Stimulated activated CD4-positive, alpha-beta T cell treated with anti-CD3 and anti-CD28 coated beads, Interleukin-2, amount 100 ng/mL, for 4 hours (primary cell): Measurements from ENCODE around the gene SNX30.

Experiments used
- DNase-seq: peaks from one replicate; pipeline ENCODE4 v3.0.0-alpha.2; 2020; ENCODE audit warnings: low read depth

The SNX30 gene

DNA sequence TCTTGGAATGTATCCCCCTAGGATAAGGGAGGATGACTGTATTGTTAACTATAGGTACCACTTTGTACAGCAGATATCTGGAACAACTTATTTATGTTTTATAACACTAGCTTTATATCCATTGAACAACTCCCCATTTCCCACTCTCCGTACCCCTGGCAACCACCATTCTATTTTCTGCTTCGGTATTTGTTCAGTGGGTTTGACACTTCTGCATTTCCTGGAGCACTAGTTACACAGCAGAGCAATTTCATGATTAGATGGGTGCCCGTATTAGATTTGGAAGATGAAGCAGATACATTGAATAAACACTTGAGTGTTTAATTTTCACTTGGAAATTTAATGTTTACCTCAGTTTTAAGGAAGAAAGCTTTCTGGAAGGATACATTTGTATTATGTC is 72.7 kb downstream of the SNX30 start:
- DNase-seq: no peak

DNA sequence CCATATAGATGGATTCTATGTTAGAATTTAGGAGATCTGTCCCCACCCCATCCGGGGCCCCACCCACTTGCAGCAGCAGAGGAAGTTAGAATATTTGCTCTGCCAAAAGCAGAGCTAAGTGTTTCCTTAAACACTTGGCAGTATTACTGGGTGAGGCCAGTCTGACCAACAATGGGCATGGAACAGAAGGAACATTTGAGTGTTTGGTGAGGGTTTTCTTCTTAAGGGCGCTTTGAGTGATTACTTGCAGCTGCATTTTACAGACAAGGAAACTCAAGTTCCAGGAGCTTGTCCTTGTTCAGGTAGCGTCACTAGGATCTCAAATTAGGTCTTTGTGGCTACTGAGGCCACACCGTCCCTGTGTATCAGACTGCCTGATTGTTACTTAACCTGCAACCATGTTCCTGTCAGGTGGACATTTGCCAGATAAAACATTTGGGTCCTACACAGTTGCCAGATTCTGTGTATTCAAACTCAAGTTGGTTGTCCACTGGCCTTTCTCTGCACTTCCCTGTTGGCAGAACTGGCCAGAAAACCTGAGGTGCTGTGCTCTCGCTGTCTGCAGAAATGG is 80.8 kb downstream of the SNX30 start:
- DNase-seq: no peak

DNA sequence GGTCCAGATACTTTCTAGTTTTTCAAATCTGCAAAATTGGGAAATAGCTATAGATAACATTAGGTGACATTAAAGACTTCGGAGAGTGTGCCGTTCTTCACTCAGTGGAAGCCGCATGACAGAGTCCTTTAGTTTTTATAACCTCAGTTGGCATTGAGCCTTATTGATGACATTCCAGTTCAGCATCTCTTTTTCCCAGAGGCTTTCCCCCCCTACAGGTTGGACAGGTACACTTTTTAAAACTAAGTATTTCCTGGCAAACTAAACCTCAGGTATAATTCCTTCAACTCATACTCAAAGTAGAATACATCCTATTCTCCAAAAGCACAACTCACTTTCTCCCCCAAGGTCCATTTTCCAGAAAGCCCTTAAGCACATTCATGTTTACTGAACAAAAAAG is 81.4 kb downstream of the SNX30 start:
- no peak for DNase-seq

DNA sequence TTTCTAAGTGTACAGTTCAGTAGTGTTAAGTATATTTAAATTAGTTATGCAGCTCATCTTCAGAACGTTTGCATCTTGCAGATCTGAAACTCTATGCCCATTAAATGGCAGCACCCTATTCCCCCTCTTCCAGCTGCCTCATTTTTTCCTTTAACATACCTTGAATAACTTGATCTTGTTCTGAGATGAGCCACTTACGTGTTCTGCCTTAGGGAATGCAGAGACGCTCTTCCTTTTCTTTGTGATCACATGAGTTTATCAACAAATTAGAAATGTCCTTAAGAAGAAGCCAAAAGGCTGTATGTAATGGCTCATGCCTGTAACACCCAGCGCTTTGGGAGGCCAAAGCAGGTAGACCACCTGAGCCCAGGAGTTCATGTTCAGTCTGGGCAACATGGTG is 82.5 kb downstream of the SNX30 start:
- no peak for DNase-seq

DNA sequence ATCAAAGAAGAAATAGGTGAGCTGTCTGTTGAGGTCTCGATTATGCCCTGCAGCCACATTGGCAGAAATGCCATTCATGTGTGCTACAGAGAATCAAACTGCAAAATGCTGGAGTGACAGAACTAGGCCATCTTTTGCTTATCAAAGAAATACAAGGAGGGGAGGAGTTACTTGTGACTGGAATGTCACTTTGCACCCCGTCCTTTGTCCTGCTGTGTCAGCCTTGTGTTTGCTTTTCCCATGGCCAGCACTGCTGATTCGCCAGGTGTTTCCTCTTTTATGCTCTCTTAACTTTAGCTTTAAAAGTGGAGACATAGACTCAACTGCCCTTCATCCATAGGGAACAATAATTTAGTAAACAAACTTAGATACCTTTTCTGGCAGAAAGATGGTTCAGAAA is 85.8 kb downstream of the SNX30 start:
- DNase-seq: no peak

DNA sequence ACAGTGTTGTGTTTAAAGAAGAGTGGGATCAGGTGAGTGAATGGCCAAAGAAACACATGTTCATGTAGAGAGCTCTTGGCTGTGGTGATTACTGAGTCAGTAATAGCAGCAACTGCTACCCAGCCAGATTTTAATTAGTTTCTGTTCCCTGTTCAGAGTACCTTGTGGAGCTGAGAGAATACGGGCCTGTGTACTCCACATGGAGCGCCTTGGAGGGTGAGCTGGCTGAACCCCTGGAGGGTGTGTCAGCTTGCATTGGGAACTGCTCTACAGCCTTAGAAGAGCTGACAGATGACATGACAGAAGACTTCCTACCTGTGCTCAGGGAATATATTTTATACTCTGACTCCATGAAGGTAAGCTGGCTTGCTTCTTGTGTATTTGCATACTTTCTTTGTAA is 87.8 kb downstream of the SNX30 start:
- DNase-seq: no peak

DNA sequence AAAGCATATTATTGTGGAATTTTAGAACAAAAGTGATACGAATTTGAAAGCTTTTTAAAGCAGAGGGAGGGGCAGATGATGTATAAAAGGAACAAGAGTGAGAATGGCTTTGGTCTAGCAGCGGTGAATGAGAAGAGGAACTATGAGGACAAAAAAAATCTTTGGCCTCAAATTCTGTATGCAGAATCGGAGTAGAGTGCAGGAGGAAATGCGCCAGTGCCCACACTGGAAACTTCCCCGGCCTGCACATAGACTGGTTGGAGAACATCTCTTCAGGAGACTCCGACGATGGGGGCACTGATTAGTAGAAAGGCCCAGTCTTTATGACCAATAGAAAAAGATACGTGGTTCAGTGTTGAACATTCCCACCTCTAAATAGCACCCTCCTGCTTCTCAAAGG is 88.8 kb downstream of the SNX30 start:
- no peak for DNase-seq

DNA sequence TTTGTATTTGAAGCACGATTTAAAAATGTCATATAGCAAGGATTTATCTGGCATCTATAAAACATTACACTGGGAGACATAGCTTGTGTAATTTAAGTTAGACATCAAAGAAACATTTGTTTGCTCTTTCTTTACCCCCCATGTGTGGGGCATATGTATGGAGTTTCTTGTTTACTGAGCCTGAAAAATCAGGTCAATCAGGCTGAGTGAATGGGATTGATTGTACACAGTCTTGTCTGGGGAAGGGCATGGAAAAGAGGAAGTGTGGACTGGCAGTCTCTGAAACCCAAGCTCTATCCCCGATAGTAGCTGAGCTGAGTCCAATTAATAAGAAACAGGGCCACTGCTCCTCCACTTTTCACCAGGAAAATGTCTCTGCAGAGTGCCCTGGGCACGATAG is 90.7 kb downstream of the SNX30 start:
- no peak for DNase-seq

DNA sequence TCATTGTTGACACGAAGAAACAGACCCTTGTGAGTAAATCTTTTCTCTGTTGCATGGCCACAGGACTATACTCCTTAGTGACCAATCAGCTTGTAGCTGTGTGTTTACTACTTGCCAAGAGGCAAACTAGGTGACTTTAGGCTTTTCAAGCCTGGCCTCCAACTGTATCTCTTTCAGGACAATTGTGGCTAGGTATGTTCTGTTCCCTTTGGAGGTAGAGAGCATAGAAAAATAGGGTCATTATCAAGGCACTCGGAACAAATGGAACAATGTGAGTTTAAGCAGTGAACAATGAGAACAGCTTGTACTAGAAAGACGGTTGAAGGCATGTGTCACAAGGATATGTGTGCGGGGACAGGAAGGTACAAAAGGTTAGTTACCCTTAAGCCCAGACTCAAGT is 92.0 kb downstream of the SNX30 start:
- DNase-seq: no peak

DNA sequence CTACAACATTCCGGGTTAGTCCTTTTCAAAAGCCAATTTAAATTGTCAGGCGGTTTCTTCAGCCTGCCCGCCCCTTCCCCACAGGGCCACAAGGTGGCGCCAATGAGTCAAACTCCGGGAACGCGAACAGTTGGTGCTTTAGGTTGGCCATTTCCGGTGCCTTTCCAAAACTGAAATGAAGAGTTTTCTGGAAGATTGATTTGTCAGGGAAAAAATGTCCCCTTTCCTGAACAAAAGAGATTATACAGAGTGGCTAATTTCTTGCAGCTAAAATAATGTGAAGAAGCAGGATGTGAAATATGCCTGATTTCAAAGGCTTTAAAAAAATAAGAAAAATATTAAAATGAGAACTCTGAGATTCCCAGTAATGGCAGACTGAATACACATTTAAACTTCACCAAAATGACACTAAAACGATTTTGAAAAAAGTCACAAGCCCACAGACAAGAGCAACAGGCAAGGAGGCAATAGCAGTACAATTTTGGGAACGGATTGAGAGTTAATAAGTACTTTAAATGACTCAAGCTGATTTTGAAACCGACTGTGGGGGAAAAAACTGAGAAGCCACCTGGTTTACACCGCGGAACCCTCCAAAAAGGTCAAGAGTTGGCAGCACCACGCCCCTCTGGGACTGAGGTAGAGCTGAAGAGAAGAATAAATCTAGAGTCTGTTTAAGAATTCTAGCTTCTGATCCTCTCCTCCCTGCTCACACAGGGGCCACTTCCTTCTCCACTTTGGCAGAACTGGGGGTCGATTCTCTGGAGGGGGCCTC is 94.4 kb downstream of the SNX30 start:
- DNase-seq: peak; percentile 47

DNA sequence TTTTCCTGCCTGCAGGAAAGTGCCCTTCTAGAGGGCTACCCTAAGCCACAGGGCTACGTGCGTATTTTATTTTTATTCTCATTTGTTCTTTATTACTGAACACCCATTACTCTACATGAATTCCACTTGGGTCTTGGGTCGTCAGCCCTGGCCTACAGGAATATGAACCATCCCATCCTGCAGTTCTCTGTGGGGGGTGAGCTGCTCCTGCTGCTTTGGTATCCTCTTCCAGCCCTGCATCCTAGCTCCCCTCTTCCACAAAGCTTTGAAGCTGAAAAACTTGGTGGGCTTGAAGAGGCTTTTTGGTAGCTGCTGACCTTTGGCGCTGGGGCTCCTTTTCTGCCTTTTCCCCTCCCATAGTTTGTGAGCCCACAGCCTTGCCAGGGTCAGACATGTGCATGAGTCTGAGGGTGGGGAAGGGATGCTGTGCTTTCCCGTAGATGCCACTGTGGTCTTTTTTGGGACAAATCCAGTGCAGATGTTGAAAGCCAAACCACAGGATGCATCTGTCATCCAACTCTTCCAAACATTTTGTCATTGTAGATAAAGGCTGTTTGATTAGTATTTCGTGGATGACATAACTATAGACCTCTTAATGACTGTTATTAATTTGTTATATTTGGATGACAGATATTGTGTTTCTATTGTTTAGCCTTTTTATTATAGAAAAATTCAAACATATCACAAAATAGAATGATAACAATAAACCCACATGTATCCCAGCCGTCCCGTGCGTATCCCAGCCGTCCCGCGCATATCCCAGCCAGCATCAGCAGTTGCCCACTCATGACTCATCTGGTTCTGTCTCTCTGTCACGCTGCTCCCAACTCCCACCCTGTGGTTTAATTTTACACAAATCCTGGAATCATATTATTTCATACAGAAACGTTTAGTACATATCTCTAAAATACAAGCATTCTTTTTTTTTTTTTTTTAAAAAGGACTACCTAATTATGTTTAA is 96.2 kb downstream of the SNX30 start:
- no peak for DNase-seq

DNA sequence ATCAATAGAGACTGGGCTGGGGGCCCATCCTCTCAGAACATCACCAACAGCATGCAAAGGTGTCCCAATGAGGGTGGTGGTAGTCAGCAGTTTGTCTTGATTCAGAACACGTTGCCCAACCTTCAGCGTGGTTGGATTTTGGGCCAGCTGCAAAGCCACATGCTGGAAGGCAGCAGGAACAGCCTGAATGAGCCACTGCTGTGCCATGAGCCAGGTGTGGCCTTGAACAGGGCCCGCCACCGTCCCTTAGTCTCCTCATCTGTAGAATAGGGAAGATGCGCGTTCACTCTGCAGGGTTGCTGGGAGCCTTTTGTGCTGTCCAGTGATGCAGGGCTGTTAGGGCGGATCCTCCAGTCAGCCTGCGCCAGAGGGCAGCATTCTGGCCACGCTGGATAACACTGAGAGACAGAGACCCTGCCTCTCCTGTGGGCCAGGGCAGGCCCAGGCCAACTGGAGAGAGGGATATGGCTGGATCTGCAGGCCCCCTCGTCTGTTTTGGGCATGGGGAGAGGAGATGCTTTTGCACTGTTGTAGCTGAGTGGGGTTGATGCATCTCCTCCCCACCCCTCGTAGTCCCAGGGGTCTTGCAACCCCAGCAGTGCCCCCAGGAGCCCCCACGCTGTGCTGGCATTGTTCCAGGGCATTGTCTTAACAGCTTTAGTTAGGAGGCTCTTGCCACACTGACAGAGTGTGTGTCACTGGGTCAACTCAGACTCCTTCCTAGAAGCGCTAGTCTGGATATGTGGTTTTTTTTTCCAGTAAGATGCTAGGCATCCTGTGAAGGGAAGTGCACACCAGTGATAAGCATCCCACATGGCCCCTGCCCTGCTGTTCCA is 98.0 kb downstream of the SNX30 start:
- DNase-seq: no peak

DNA sequence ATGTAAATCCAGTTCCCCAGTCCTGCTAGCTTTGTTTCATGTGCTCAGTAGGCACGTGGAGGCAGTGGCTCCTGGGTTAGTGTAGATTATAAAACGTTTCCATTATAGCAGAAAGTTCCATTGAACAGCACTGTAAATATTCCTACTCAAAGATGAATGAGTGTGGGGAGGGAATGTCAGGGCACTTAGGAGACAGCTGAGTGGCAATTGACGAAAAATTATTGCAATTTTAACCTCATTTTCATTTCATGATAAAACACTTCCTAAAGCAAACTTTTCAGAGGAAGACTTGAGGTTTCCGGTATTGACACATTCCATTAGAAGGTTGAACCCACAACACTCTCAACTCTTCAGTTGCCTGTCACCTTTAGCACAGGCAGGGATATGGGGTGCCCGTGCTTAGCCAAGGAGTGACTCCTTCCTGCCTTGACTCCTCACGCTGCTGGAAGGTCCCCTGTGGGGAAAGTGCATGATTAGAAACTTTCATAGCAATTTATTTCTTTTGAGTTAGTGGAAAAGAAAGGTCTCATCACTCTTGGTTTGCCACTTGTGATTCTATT is 98.9 kb downstream of the SNX30 start:
- DNase-seq: no peak

DNA sequence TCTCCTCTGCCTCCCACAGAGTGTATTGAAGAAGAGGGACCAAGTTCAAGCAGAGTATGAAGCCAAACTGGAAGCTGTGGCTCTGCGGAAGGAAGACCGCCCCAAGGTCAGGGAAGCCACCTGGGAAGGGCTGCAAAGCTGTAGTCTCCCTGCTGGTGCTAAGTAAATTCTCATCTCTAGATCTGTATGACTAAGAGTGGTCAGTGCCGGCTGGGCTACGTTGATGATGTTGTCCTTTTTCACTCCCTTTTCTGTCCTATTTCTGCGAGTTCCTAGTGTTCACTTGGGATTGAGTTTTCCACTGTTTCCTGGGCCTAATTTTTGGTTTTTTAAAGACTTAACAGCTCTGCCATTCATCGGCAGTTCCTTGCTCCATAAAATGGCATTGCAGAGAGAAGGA is 100.3 kb downstream of the SNX30 start:
- DNase-seq: no peak

DNA sequence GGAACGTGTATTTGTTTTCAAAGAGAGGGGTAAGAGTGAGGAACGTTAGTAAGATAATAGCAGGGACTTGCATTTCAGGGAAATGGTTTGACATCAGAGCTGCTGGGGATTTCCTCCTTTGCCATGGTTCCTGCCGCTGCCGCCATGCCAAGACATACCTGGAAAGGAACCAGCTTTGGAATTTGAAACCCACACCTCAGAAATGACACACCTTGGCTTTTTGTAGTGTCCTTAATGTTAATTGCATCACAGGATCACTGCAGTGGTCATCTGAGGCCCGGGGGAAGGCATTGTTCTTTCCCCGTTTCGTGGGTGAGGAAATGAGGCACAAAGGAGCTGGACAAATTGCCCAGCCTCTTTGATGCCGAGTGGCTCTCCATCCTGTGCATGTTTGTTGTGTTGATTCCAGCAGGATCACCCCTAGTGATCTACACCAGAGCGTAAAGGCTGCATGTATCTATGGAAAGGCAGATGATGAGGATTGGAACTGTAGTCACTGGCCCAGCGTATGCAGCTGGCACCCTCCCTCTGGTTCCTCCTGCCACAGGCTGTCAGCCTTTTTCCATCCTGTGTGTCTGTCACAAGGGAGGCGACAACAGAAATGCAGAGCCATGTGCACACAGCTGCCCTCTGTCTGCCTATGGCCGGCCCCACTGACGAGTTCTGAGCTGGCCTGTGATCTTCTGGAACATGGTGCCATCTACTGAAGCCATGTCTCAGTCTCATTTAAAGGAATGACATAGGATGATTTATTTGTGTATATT is 102.4 kb downstream of the SNX30 start:
- no peak for DNase-seq

DNA sequence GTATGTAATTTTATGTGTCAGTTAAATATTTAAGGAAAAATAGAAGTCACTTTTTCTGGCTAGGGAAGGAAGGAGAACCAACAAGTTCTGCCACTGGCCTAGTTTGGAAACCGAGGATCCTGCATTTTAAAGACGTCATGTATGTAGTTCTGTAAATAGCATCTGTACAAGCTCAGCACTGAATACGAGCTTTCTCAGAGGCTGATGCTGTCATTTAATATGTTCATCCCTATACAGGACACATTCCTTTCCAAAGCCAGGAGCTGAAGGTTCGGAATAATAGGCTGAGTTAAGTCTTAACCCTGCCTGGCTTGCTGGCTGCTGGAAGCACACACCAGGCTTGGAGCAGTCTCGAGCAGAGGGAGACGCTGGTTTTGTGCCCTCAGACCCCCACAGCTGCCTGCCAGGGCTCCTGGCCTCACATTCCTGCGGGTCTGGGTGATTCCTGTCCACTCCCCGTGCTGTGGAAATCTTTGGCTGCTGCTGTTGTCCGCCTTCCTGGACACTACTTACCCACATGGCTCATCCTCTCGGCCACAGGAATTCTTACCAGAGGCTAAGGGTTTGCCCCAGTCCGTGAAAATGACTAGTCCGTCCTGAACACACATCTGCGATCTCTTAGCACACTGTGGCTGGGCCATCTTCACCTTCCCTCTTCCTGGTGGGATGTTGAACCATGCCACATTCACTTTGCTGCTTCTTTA is 103.5 kb downstream of the SNX30 start:
- DNase-seq: no peak

DNA sequence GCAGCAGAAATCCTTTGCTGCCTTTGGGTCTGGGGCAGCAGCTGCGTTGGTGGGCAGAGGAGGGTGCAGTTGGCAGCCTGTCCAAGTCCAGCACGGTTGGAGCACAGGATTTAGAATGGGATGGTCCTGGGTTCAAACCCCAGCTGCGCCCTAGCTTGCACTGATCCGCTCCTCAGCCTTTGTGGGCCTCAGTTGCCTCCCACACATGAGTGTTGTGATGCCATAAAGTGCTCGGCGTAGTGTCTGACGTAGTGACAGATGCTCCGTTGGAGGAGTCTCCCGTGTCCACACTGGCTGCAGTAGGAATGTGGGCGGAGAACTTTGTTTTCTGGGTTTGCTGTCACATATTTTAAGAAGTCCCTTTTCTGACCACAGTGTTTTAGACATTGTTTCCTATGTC is 104.1 kb downstream of the SNX30 start:
- DNase-seq: no peak

DNA sequence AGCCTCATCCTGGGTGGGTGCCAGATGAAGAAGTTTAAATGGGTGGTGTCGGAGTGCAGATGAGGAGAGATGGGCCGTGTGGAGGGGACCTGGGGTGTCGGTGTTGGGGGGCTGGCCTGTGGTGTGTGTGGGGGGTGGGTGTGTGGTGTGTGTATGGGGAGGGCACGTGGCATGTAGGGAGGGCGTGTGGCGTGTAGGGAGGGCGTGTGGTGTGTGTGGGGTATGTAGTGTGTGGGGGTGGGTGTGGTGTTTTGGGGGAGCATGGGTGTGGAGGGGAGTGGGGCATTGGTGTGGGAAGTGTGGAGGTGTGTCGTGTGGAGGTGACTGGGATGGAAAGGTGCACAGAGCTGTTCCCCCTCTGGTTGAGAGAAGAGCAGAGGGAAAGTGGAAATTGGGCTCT is 105.6 kb downstream of the SNX30 start:
- DNase-seq: no peak

DNA sequence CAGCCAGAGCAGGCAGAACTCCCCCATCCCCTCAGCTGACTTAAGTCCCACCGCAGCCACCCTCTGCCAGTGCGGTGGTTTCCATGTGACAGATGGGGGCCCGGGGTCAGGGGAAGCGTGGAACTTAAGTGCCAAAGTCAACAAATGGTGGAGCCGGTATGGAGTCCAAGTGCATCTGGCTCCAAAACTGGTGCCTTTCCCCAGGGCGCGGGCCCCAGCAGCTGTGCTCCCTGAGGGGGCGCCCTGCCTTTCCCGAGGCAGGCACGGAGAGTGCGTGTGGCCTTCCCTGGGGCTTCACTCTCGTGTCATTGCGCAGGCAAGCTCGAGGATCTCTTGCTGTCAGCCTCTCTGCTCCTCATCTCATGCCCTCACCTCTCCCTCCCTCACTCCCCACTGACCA is 106.3 kb downstream of the SNX30 start:
- DNase-seq: no peak

DNA sequence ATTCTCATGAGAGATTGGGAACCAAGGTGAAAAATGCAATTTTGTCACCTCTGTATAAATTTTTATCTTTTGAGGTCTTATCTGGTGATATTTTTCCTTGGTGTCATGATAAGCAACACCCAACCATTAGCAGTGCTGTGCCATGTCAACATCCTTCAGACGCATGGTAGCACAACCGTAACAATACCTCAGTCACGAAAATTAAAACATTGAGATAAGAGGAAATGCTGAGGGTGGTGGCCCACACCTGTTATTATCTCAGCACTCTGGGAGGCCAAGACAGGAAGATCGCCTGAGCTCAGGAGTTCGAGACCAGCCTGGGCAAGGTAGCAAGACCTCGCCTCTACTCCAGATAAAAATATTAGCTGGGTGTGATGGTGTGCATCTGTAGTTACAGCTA is 107.4 kb downstream of the SNX30 start:
- no peak for DNase-seq
